Measurements from ENCODE around the gene AASS. TPM values are rescaled to one million over a fixed set of nuclear protein-coding genes. Genes with fewer than 3 reads are reported as not detected.

AASS gene
- total and polyA plus RNA-seq, 2 donors (not counting 3 experiments of a cell fraction or from before 2014, with no cell fraction given), result 11.1 to 27.8 TPM

DNA sequence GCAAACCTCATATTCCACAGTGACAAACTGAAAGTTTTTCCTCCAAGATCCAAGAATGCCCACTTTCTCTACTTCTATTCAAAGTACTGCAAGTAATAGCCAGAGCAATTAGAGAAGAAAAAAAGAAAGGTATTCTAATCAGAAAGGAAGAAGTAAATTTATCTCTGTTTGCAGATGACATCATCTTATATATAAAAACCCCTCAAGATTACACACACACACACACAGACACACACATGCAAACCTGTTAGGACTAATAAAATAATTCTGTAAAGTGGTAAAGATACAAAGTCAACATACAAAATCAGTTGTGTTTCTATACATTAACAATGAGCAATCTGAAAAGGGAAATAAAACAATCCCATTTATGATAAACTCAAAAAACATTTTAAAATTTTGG is 44.7 kb upstream of the AASS start:
- intact Hi-C loops (cut with micrococcal nuclease), result no loop called here
- no TSS peak for BruUV-seq (replicated peaks)

DNA sequence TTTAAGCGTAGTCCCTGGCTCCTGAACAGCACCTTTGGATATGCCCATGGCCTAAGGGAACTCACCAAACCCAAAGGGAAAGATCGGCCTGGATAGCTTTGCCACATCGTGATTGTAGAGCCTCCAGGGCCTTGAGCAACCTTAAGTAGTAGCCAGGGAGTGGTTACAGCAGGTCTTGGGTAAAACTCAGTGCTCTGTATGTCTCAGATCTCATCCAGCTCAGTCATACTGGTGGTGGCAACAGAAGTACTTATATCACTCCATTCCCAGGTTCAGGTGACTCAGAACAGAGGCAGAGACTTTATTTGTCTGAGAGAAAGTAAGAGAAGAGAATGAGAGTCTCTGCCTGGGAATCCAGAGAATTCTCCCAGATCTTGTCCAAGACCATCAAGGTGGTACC is 39.1 kb upstream of the AASS start:
- Histone ChIP-seq H3K27ac (ENCODE audit: insufficient read depth, low read depth, low read length) (no peak overlapping the region), H3K4me3 (replicated peaks in 1 of 3; ENCODE audit: insufficient read depth in 1 of 3, low read depth in 1 of 3, low read length in 3 of 3) (no peak overlapping the region), H3K27me3 (ENCODE audit: control insufficient read depth in 2 of 2, insufficient read depth in 2 of 2, low read length in 2 of 2) (peaks cover 0 to 2% of the 10 kb centered on the region in 2 experiments), H3K9ac (replicated peaks; ENCODE audit: extremely low read depth, insufficient read depth, low read length) (no peak overlapping the region), H2AFZ (ENCODE audit: low read depth, low read length) (no peak overlapping the region), H3K4me2 (ENCODE audit: insufficient read depth, low read length) (no peak overlapping the region), H3K9me1 (replicated peaks; ENCODE audit: control insufficient read depth, extremely low read depth, insufficient read depth, low read length) (no peaks in the 10 kb centered on the region), H3K79me2 (ENCODE audit: control insufficient read depth, insufficient read depth, low read length) (no peaks in the 10 kb centered on the region), H3K36me3 (ENCODE audit: control insufficient read depth in 2 of 2, extremely low read depth in 1 of 2, insufficient read depth in 2 of 2, low read length in 2 of 2) (no peaks in the 10 kb centered on the region), H3K9me3 (replicated peaks; ENCODE audit: control insufficient read depth, insufficient read depth, low read length) (no peaks in the 10 kb centered on the region), H4K20me1 (replicated peaks; ENCODE audit: control insufficient read depth, extremely low read depth, insufficient read depth, low read length) (no peaks in the 10 kb centered on the region), H3K4me1 (ENCODE audit: control insufficient read depth, extremely low read depth, insufficient read depth, low read length) (no peaks in the 10 kb centered on the region)
- FAIRE-seq (no peak), DNase-seq (ENCODE audit: low read depth, low spot score) (no peak)
- TF ChIP-seq JUN (IDR thresholded peaks at IDR 0.05; ENCODE audit: borderline replicate concordance, insufficient read depth, insufficient read length, low read depth) (no peak), FOS (IDR thresholded peaks at IDR 0.05; ENCODE audit: borderline replicate concordance, insufficient read depth, low read length) (no peak), GATA2 (IDR thresholded peaks at IDR 0.05; ENCODE audit: insufficient read depth, insufficient read length, low read depth, low read length) (no peak), MYC (IDR thresholded peaks at IDR 0.05; ENCODE audit: low read depth, low read length) (no peak), POLR2AphosphoS5 (IDR thresholded peaks at IDR 0.05; ENCODE audit: insufficient read depth, low read depth, low read length) (no peak), EZH2 (IDR thresholded peaks at IDR 0.05; ENCODE audit: borderline replicate concordance, low read depth, low read length, severe bottlenecking) (no peak), POLR2A (IDR thresholded peaks at IDR 0.05; ENCODE audit: low read depth, low read length) (no peak)
- TF ChIP-seq, protein P1, sequence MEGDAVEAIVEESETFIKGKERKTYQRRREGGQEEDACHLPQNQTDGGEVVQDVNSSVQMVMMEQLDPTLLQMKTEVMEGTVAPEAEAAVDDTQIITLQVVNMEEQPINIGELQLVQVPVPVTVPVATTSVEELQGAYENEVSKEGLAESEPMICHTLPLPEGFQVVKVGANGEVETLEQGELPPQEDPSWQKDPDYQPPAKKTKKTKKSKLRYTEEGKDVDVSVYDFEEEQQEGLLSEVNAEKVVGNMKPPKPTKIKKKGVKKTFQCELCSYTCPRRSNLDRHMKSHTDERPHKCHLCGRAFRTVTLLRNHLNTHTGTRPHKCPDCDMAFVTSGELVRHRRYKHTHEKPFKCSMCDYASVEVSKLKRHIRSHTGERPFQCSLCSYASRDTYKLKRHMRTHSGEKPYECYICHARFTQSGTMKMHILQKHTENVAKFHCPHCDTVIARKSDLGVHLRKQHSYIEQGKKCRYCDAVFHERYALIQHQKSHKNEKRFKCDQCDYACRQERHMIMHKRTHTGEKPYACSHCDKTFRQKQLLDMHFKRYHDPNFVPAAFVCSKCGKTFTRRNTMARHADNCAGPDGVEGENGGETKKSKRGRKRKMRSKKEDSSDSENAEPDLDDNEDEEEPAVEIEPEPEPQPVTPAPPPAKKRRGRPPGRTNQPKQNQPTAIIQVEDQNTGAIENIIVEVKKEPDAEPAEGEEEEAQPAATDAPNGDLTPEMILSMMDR (IDR thresholded peaks at IDR 0.05; ENCODE audit: extremely low read depth in 1 of 2, insufficient read depth in 1 of 2, low read depth in 1 of 2, low read length in 2 of 2), result no peak
- TF ChIP-seq, protein P2, sequence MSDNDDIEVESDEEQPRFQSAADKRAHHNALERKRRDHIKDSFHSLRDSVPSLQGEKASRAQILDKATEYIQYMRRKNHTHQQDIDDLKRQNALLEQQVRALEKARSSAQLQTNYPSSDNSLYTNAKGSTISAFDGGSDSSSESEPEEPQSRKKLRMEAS (IDR thresholded peaks at IDR 0.05; ENCODE audit: insufficient read depth, insufficient read length), result no peak
- intact Hi-C loops (cut with micrococcal nuclease) (no loop called here), dilution Hi-C loops (cut with MboI; ENCODE audit: extremely low pct_ligation_motif_present, low sequenced_read_pairs) (no loop called here)
- ChIA-PET POLR2A (no interaction called here), CTCF (no interaction called here)
- no TSS peak for BruUV-seq (replicated peaks)

More for the DNA sequence above, 44.7 kb upstream of the AASS start:
- no peaks in the 10 kb centered on the region for H3K79me2 ChIP-seq (ENCODE audit: control insufficient read depth, insufficient read depth, low read length)
- no peak overlapping the region for H2AFZ ChIP-seq (ENCODE audit: low read depth, low read length)
- FAIRE-seq, result no peak
- H3K4me2 ChIP-seq (ENCODE audit: insufficient read depth, low read length), result no peak overlapping the region
- TF ChIP-seq, protein P1 (IDR thresholded peaks at IDR 0.05; ENCODE audit: extremely low read depth in 1 of 2, insufficient read depth in 1 of 2, low read depth in 1 of 2, low read length in 2 of 2), result no peak
- CTCF ChIA-PET, result no interaction called here
- no peaks in the 10 kb centered on the region for H3K9me1 ChIP-seq (replicated peaks; ENCODE audit: control insufficient read depth, extremely low read depth, insufficient read depth, low read length)
- no peaks in the 10 kb centered on the region for H3K36me3 ChIP-seq (ENCODE audit: control insufficient read depth in 2 of 2, extremely low read depth in 1 of 2, insufficient read depth in 2 of 2, low read length in 2 of 2)
- no peaks in the 10 kb centered on the region for H3K9me3 ChIP-seq (replicated peaks; ENCODE audit: control insufficient read depth, insufficient read depth, low read length)
- H3K27me3 ChIP-seq (ENCODE audit: control insufficient read depth in 2 of 2, insufficient read depth in 2 of 2, low read length in 2 of 2), result peaks cover 0 to 2% of the 10 kb centered on the region in 2 experiments
- H4K20me1 ChIP-seq (replicated peaks; ENCODE audit: control insufficient read depth, extremely low read depth, insufficient read depth, low read length), result no peaks in the 10 kb centered on the region
- DNase-seq (ENCODE audit: low read depth, low spot score), result no peak
- dilution Hi-C loops (cut with MboI; ENCODE audit: extremely low pct_ligation_motif_present, low sequenced_read_pairs), result no loop called here
- no peak overlapping the region for H3K4me3 ChIP-seq (replicated peaks in 1 of 3; ENCODE audit: insufficient read depth in 1 of 3, low read depth in 1 of 3, low read length in 3 of 3)
- no peak overlapping the region for H3K27ac ChIP-seq (ENCODE audit: insufficient read depth, low read depth, low read length)
- POLR2A ChIA-PET, result no interaction called here
- no peak overlapping the region for H3K9ac ChIP-seq (replicated peaks; ENCODE audit: extremely low read depth, insufficient read depth, low read length)
- no peaks in the 10 kb centered on the region for H3K4me1 ChIP-seq (ENCODE audit: control insufficient read depth, extremely low read depth, insufficient read depth, low read length)

Data from endothelial cell of umbilical vein (primary cell).